Right ventricle myocardium inferior (tissue), 1 donor: ENCODE data around the gene FXR2. TPM values are rescaled to one million over a fixed set of nuclear protein-coding genes. Genes with fewer than 3 reads are reported as not detected.

Experiments used
- ATAC-seq: fragments of 200-7000 bp; cut with Tn5 transposase; one replicate; pipeline ENCODE4 v1.9.1; 2020; ENCODE audit warnings: mild to moderate bottlenecking, moderate library complexity
- DNase-seq: peaks from one replicate; pipeline ENCODE4 v3.0.0; 2021; ENCODE audit errors: missing footprints
- intact Hi-C: fragments of 100-400 bp; cut with DNase I; formaldehyde crosslinking; loops from one replicate; pipeline ENCODE4 v1.11.0; 2022
- total RNA-seq: library from RNA; stranded (reverse); fragmentation: NEBNext Ultra II Directional; extraction: Animal tissue kit (Norgen Biotek cat#: 25700); gene quantifications from one replicate; pipeline ENCODE4 v1.2.1, GENCODE V29; 2021
- donor health status: DM: no; HTN: yes; CAD: no; lungs with severe emphysema.

Gene FXR2
- total RNA-seq, 1 donor from 2014 or later = 103 TPM

- intact Hi-C loops = loop anchor here (1.0 to 10.0 kb wide), 4 partner anchors 47 to 306 kb away; partner anchors contain the start of genes CTDNEP1 and ELP5
- DNase-seq (peak; percentile 94), ATAC-seq (peak; percentile 72)
These were observed 53.6 kb downstream of the FXR2 start for GRCh38 chr17:7561028-7561575.

GRCh38 chr17:7560172-7561027, 54.3 kb downstream of the FXR2 start:
- no peak for DNase-seq
- intact Hi-C loops = loop anchor here (1.0 to 10.0 kb wide), 4 partner anchors 46 to 306 kb away; partner anchors contain the start of genes CTDNEP1 and ELP5
- peak; percentile 27 for ATAC-seq

GRCh38 chr17:7559320-7560171, 55.2 kb downstream of the FXR2 start:
- ATAC-seq (no peak), DNase-seq (no peak)
- intact Hi-C loops = loop anchor here (2.0 to 10.0 kb wide), 4 partner anchors 75 to 305 kb away; partner anchors contain the start of genes CTDNEP1, ELP5 and POLR2A

GRCh38 chr17:7558544-7559319, 56.0 kb downstream of the FXR2 start, which contains the start of gene TNFSF13:
Gene TNFSF13, plus strand, starts transcription at chr17:7558750. Its CDS starts 290 bp downstream, at chr17:7559040.
- peak; percentile 29 for ATAC-seq
- intact Hi-C loops = loop anchor here (1.0 to 2.0 kb wide), 2 partner anchors 9 to 74 kb away; partner anchors contain the start of genes POLR2A and TNFSF12
- peak; percentile 86 for DNase-seq

- DNase-seq = peak; percentile 94
- peak; percentile 68 for ATAC-seq
- intact Hi-C loops = loop anchor here (1.0 to 2.0 kb wide), 2 partner anchors 9 to 73 kb away; partner anchors contain the start of genes POLR2A and TNFSF12
These were observed 56.7 kb downstream of the FXR2 start for GRCh38 chr17:7557775-7558543.

- ATAC-seq = no peak
- DNase-seq = no peak
- intact Hi-C loops = no loop called here
These were observed 57.4 kb downstream of the FXR2 start for GRCh38 chr17:7557147-7557764.

GRCh38 chr17:7556627-7557026, 58.1 kb downstream of the FXR2 start:
- ATAC-seq (no peak), DNase-seq (no peak)
- intact Hi-C loops = no loop called here

GRCh38 chr17:7555320-7555948, 59.3 kb downstream of the FXR2 start:
- no peak for ATAC-seq
- DNase-seq = no peak
- intact Hi-C loops = no loop called here

GRCh38 chr17:7553356-7553755, 61.3 kb downstream of the FXR2 start:
- intact Hi-C loops = no loop called here
- DNase-seq = no peak
- ATAC-seq = no peak

- intact Hi-C loops = no loop called here
- DNase-seq (no peak), ATAC-seq (no peak)
These were observed 62.1 kb downstream of the FXR2 start for GRCh38 chr17:7552621-7553051.

GRCh38 chr17:7551396-7551795, 63.3 kb downstream of the FXR2 start:
- ATAC-seq (no peak), DNase-seq (no peak)
- intact Hi-C loops = no loop called here

GRCh38 chr17:7550344-7550743, 64.4 kb downstream of the FXR2 start:
- intact Hi-C loops = no loop called here
- DNase-seq (no peak), ATAC-seq (no peak)

- DNase-seq (no peak), ATAC-seq (peak; percentile 27)
- intact Hi-C loops = loop anchor here (1.0 to 5.0 kb wide), 2 partner anchors 9 to 62 kb away; partner anchors contain the start of gene TNFSF13
These were observed 65.2 kb downstream of the FXR2 start for GRCh38 chr17:7549401-7550055.

GRCh38 chr17:7548585-7549400, 65.9 kb downstream of the FXR2 start, which contains the start of gene TNFSF12:
Gene TNFSF12, plus strand, starts transcription at chr17:7549058. Its CDS starts 96 bp downstream, at chr17:7549154.
- intact Hi-C loops = loop anchor here (1.0 to 5.0 kb wide), 2 partner anchors 10 to 61 kb away; partner anchors contain the start of gene TNFSF13
- DNase-seq (peak; percentile 89), ATAC-seq (peak; percentile 84)

- DNase-seq (no peak), ATAC-seq (no peak)
- intact Hi-C loops = loop anchor here (5.0 kb wide), 1 partner anchor 58 kb away; no protein-coding TSS in a partner anchor
These were observed 69.8 kb downstream of the FXR2 start for GRCh38 chr17:7544911-7545310.
